Gastrocnemius medialis (tissue), 4 donors: ENCODE results near the gene NAA25.

Source experiments
- POLR2A ChIP-seq, 2 donors: fragments of 450-650 bp; IDR thresholded peaks; one replicate each; pipeline ENCODE4 v1.6.1; 2017; ENCODE audit warnings: antibody characterized with exemption in 2 of 2, mild to moderate bottlenecking in 2 of 2, moderate library complexity in 2 of 2
- TF ChIP-seq, protein P1 (sequence below), 5 experiments: fragments of 450-650 bp in 3 of 5; fragments of 200-600 bp in 2 of 5; sonication (generic) in 2 of 5; IDR thresholded peaks in 4 of 5; conservative IDR thresholded peaks in 1 of 5; 1 replicate in 4 of 5; 2 replicates in 1 of 5; pipeline ENCODE4 v1.5.1; 2016 to 2019; ENCODE audit warnings: antibody characterized with exemption in 5 of 5, mild to moderate bottlenecking in 3 of 5, moderate library complexity in 3 of 5

DNA sequence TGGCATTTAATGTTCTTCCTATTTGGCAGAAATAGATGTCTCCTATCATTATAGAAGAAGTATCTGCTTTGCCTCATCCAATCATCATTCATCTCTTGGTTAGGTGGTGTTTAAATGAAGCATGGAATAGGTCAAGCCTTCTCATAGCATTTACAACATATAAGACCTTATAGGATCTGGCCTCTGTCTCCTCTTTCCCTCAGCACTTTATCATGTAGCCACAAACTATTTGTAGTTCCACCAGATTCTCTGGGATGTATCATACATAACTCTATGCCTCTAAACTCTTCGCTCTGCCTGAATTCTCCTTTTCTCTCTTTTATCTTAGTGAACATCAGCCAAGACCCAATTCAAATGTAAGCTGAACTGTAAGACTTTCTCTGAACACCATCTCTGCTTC is 20.7 kb downstream of the NAA25 start:
- TF ChIP-seq, protein P1, sequence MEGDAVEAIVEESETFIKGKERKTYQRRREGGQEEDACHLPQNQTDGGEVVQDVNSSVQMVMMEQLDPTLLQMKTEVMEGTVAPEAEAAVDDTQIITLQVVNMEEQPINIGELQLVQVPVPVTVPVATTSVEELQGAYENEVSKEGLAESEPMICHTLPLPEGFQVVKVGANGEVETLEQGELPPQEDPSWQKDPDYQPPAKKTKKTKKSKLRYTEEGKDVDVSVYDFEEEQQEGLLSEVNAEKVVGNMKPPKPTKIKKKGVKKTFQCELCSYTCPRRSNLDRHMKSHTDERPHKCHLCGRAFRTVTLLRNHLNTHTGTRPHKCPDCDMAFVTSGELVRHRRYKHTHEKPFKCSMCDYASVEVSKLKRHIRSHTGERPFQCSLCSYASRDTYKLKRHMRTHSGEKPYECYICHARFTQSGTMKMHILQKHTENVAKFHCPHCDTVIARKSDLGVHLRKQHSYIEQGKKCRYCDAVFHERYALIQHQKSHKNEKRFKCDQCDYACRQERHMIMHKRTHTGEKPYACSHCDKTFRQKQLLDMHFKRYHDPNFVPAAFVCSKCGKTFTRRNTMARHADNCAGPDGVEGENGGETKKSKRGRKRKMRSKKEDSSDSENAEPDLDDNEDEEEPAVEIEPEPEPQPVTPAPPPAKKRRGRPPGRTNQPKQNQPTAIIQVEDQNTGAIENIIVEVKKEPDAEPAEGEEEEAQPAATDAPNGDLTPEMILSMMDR (IDR thresholded peaks at IDR 0.05 in 4 of 5, conservative IDR thresholded peaks at IDR 0.05 in 1 of 5): no peak
- no peak for TF ChIP-seq POLR2A (IDR thresholded peaks at IDR 0.05)
